H7 (cell line): ENCODE results near the gene CD200. TPM values are rescaled to one million over a fixed set of nuclear protein-coding genes. Genes with fewer than 3 reads are reported as not detected.
"Not testable (repeated sequence)": the region's sequence is repeated elsewhere in the genome, so short reads cannot be mapped to it uniquely, and the experiment has no call there.

Experiments used
- DNase-seq: peaks from one replicate; pipeline ENCODE4 v3.0.0; 2012
- H3K27me3 ChIP-seq: 2 replicates; pipeline ENCODE4 v1.6.0; 2011; ENCODE audit warnings: mild to moderate bottlenecking, low read length; ENCODE audit not compliant: control insufficient read depth, insufficient read depth
- H3K36me3 ChIP-seq: replicated peaks from 2 replicates; pipeline ENCODE4 v1.5.1; 2011; ENCODE audit warnings: low read length; ENCODE audit not compliant: control insufficient read depth, insufficient read depth
- H3K4me3 ChIP-seq: 2 replicates; pipeline ENCODE4 v1.5.1; 2011; ENCODE audit warnings: low read depth, mild to moderate bottlenecking, control low read depth, low read length, moderate library complexity; ENCODE audit not compliant: insufficient read depth
- total RNA-seq: library from RNA; depleted of rRNA; stranded (reverse); fragments of >200 nt; shearing (Covaris generic); gene quantifications from 2 replicates; pipeline ENCODE4 v1.2.3, GENCODE V29; 2014

The CD200 gene
- total RNA-seq, 1 experiment from 2014 or later: 40.9 TPM

- Histone ChIP-seq H3K4me3 (no peak overlapping the region), H3K36me3 (peaks cover 15% of the 10 kb centered on the region), H3K27me3 (no peaks in the 10 kb centered on the region)
- no peak for DNase-seq
Observed at GRCh38 chr3:112362221-112362620, 29.3 kb downstream of the CD200 start.

- Histone ChIP-seq H3K4me3 (no peak overlapping the region), H3K27me3 (no peaks in the 10 kb centered on the region), H3K36me3 (peaks cover 15% of the 10 kb centered on the region)
- no peak for DNase-seq
Observed at GRCh38 chr3:112364291-112364690, 31.3 kb downstream of the CD200 start.

GRCh38 chr3:112365035-112365434 lies 32.1 kb downstream of the CD200 start:
- DNase-seq: no peak
- Histone ChIP-seq H3K36me3 (peaks cover 15% of the 10 kb centered on the region), H3K4me3 (no peak overlapping the region)

GRCh38 chr3:112365636-112366035 lies 32.7 kb downstream of the CD200 start:
- DNase-seq: no peak
- Histone ChIP-seq H3K4me3 (no peak overlapping the region), H3K36me3 (peaks cover 13% of the 10 kb centered on the region), H3K27me3 (no peaks in the 10 kb centered on the region)

More at GRCh38 chr3:112365035-112365434, 32.1 kb downstream of the CD200 start:
- H3K27me3 ChIP-seq: no peaks in the 10 kb centered on the region

- H3K4me3 ChIP-seq: no peak overlapping the region
- peaks cover 9% of the 10 kb centered on the region for H3K36me3 ChIP-seq
- DNase-seq: no peak
- no peaks in the 10 kb centered on the region for H3K27me3 ChIP-seq
Observed at GRCh38 chr3:112366522-112366921, 33.6 kb downstream of the CD200 start.

GRCh38 chr3:112371569-112371968 lies 38.6 kb downstream of the CD200 start:
- Histone ChIP-seq H3K36me3 (no peaks in the 10 kb centered on the region), H3K4me3 (no peak overlapping the region), H3K27me3 (no peaks in the 10 kb centered on the region)
- DNase-seq: no peak

- no peaks in the 10 kb centered on the region for H3K27me3 ChIP-seq
- H3K4me3 ChIP-seq: no peak overlapping the region
- no peak for DNase-seq
- no peaks in the 10 kb centered on the region for H3K36me3 ChIP-seq
Observed at GRCh38 chr3:112372396-112372795, 39.4 kb downstream of the CD200 start.

- DNase-seq: no peak
- Histone ChIP-seq H3K4me3 (no peak overlapping the region), H3K36me3 (no peaks in the 10 kb centered on the region), H3K27me3 (no peaks in the 10 kb centered on the region)
Observed at GRCh38 chr3:112373476-112373875, 40.5 kb downstream of the CD200 start.

- DNase-seq: no peak
- Histone ChIP-seq H3K27me3 (no peaks in the 10 kb centered on the region), H3K4me3 (no peak overlapping the region), H3K36me3 (no peaks in the 10 kb centered on the region)
Observed at GRCh38 chr3:112373924-112374323, 41.0 kb downstream of the CD200 start.

GRCh38 chr3:112374333-112374734 lies 41.4 kb downstream of the CD200 start:
- DNase-seq: no peak
- H3K36me3 ChIP-seq: no peaks in the 10 kb centered on the region

GRCh38 chr3:112375117-112375516 lies 42.2 kb downstream of the CD200 start:
- H3K36me3 ChIP-seq: no peaks in the 10 kb centered on the region
- no peak for DNase-seq
- no peak overlapping the region for H3K4me3 ChIP-seq
- no peaks in the 10 kb centered on the region for H3K27me3 ChIP-seq

More at GRCh38 chr3:112374333-112374734, 41.4 kb downstream of the CD200 start:
- Histone ChIP-seq H3K27me3 (no peaks in the 10 kb centered on the region), H3K4me3 (no peak overlapping the region)

- no peaks in the 10 kb centered on the region for H3K36me3 ChIP-seq
- H3K4me3 ChIP-seq: no peak overlapping the region
- H3K27me3 ChIP-seq: no peaks in the 10 kb centered on the region
- DNase-seq: no peak
Observed at GRCh38 chr3:112376241-112376911, 43.4 kb downstream of the CD200 start.

- Histone ChIP-seq H3K27me3 (no peaks in the 10 kb centered on the region), H3K36me3 (no peaks in the 10 kb centered on the region), H3K4me3 (no peak overlapping the region)
- no peak for DNase-seq
Observed at GRCh38 chr3:112376992-112377391, 44.0 kb downstream of the CD200 start.

- no peaks in the 10 kb centered on the region for H3K27me3 ChIP-seq
- H3K36me3 ChIP-seq: no peaks in the 10 kb centered on the region
- DNase-seq: no peak
Observed at GRCh38 chr3:112377568-112378071, 44.7 kb downstream of the CD200 start.

GRCh38 chr3:112378347-112378746 lies 45.4 kb downstream of the CD200 start:
- not testable (repeated sequence) for H3K4me3 ChIP-seq, DNase-seq, H3K36me3 ChIP-seq, H3K27me3 ChIP-seq

More at GRCh38 chr3:112377568-112378071, 44.7 kb downstream of the CD200 start:
- no peak overlapping the region for H3K4me3 ChIP-seq
